ENCODE measurements around the gene MACF1.

GRCh38 chr1:39360731-39361130, 156.2 kb downstream of the MACF1 start:
- TF ChIP-seq, protein P1, sequence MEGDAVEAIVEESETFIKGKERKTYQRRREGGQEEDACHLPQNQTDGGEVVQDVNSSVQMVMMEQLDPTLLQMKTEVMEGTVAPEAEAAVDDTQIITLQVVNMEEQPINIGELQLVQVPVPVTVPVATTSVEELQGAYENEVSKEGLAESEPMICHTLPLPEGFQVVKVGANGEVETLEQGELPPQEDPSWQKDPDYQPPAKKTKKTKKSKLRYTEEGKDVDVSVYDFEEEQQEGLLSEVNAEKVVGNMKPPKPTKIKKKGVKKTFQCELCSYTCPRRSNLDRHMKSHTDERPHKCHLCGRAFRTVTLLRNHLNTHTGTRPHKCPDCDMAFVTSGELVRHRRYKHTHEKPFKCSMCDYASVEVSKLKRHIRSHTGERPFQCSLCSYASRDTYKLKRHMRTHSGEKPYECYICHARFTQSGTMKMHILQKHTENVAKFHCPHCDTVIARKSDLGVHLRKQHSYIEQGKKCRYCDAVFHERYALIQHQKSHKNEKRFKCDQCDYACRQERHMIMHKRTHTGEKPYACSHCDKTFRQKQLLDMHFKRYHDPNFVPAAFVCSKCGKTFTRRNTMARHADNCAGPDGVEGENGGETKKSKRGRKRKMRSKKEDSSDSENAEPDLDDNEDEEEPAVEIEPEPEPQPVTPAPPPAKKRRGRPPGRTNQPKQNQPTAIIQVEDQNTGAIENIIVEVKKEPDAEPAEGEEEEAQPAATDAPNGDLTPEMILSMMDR (IDR thresholded peaks at IDR 0.05; ENCODE audit: insufficient read depth, low read depth, low read length): no peak
- no peak for TF ChIP-seq EZH2 (IDR thresholded peaks at IDR 0.05; ENCODE audit: insufficient read depth, low read length)
